Tibial nerve (tissue), 4 donors: Measurements from ENCODE around the gene ANKRD17.

Experiments
- EP300 ChIP-seq, 2 donors: sonication (generic); formaldehyde crosslinking; IDR thresholded peaks; one replicate each; pipeline ENCODE4 v1.6.1; 2017; ENCODE audit warnings: antibody characterized with exemption in 2 of 2, mild to moderate bottlenecking in 1 of 2
- POLR2A ChIP-seq, 2 donors: fragments of 450-650 bp; IDR thresholded peaks; one replicate each; pipeline ENCODE4 v1.6.1; 2017; ENCODE audit warnings: antibody characterized with exemption in 2 of 2, mild to moderate bottlenecking in 2 of 2, moderate library complexity in 2 of 2
- TF ChIP-seq, protein P1 (sequence below), 5 experiments: fragments of 200-600 bp in 3 of 5; fragments of 450-650 bp in 2 of 5; sonication (generic) in 3 of 5; IDR thresholded peaks; one replicate each; pipeline ENCODE4 v1.5.1; 2016 to 2019; ENCODE audit warnings: antibody characterized with exemption in 5 of 5, mild to moderate bottlenecking in 3 of 5, moderate library complexity in 2 of 5

DNA sequence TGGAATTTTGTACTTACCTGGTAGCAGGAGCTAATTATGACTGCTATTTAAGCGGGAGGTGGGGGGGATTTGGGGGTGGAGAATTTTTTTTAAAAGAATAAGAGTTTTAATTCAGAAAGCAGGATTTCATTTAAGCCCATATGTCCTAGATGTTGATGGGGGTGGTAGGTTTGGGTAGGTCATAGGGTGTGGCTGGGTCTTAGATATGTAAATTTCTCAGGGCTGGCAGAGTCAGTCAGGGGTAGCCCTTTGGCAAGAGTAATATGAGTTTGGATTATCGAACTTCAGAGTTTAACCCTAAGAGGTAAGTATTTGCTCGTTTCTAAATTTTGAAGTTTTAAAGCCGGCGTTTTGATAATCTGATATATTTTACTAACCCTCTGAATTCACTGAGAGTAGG, 153.9 kb downstream of the ANKRD17 start:
- TF ChIP-seq POLR2A (IDR thresholded peaks at IDR 0.05): no peak
- TF ChIP-seq, protein P1, sequence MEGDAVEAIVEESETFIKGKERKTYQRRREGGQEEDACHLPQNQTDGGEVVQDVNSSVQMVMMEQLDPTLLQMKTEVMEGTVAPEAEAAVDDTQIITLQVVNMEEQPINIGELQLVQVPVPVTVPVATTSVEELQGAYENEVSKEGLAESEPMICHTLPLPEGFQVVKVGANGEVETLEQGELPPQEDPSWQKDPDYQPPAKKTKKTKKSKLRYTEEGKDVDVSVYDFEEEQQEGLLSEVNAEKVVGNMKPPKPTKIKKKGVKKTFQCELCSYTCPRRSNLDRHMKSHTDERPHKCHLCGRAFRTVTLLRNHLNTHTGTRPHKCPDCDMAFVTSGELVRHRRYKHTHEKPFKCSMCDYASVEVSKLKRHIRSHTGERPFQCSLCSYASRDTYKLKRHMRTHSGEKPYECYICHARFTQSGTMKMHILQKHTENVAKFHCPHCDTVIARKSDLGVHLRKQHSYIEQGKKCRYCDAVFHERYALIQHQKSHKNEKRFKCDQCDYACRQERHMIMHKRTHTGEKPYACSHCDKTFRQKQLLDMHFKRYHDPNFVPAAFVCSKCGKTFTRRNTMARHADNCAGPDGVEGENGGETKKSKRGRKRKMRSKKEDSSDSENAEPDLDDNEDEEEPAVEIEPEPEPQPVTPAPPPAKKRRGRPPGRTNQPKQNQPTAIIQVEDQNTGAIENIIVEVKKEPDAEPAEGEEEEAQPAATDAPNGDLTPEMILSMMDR (IDR thresholded peaks at IDR 0.05): no peak
- no peak for TF ChIP-seq EP300 (IDR thresholded peaks at IDR 0.05)
